ENCODE data around the gene SDCCAG8. TPM values are rescaled to one million over a fixed set of nuclear protein-coding genes. Genes with fewer than 3 reads are reported as not detected.

Gene SDCCAG8
- total and polyA plus RNA-seq, 2 of the 8 experiments (the other 6 are each of a cell fraction or from before 2014, with no cell fraction given), result 15.6 to 21.0 TPM

DNA sequence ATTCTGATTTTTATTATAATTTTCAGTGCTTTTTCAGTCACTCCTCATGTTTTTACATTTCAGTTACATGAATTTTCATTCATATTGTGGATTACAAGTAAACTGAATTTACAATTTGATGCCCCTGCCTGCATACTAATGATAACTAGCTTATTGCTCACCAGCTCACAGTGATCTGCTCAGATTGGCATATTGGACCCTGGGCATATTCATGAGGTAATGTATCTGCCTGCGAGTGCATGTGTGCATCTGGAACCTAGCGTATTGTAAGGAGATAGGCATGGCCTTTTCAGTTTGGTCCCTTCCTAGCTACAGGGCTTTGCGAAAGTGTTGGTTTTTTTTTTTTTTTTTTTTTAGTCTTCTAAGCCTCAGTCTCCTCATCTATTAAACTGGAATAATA lies 213.7 kb downstream of the SDCCAG8 start:
- FAIRE-seq (no peak), DNase-seq (ENCODE audit: low read depth in 1 of 2, low spot score in 2 of 2) (no peak)
- CTCF ChIA-PET (ENCODE audit: partially characterized antibody), result no interaction called here

More for the DNA sequence above, 213.7 kb downstream of the SDCCAG8 start:
- H3K4me3 ChIP-seq (ENCODE audit: extremely low read depth in 1 of 4, insufficient read depth in 2 of 4, low read depth in 3 of 4, low read length in 4 of 4), result no peak overlapping the region
- H4K8ac ChIP-seq (ENCODE audit: extremely low read depth, insufficient read depth, low read length), result no peak overlapping the region
- POLR2A ChIA-PET (ENCODE audit: partially characterized antibody), result no interaction called here
- H3K18ac ChIP-seq (ENCODE audit: extremely low read depth, low read length), result no peak overlapping the region
- no peak overlapping the region for H2AFZ ChIP-seq (ENCODE audit: low read length)
- H4K91ac ChIP-seq (replicated peaks; ENCODE audit: insufficient read length, low read length), result no peak overlapping the region
- no peak overlapping the region for H4K5ac ChIP-seq (ENCODE audit: insufficient read length, low read depth, low read length)
- no peak overlapping the region for H2BK20ac ChIP-seq (ENCODE audit: low read length)
- H2BK12ac ChIP-seq (ENCODE audit: low read depth, low read length), result no peak overlapping the region
- H3K4ac ChIP-seq (replicated peaks; ENCODE audit: insufficient read length, low read depth, low read length), result no peak overlapping the region
- H3K56ac ChIP-seq (replicated peaks; ENCODE audit: insufficient read length, low read depth, low read length), result no peak overlapping the region
- 0 out of 2 replicates have a peak overlapping the region, but pooled peaks have one; percentile 75 for H2BK15ac ChIP-seq (ENCODE audit: low read length)
- H4K20me1 ChIP-seq (replicated peaks in 1 of 2; ENCODE audit: control insufficient read depth in 1 of 2, insufficient read depth in 2 of 2, low read length in 2 of 2), result no peaks in the 10 kb centered on the region
- H3K4me2 ChIP-seq (ENCODE audit: insufficient read depth in 1 of 2, low read depth in 2 of 2, low read length in 2 of 2), result no peak overlapping the region
- peaks cover 11 to 29% (median 21%) of the 10 kb centered on the region in 4 experiments for H3K4me1 ChIP-seq (replicated peaks in 1 of 4; ENCODE audit: control insufficient read depth in 3 of 4, insufficient read depth in 4 of 4, low read length in 3 of 4)
- no peaks in the 10 kb centered on the region for H3K36me3 ChIP-seq (ENCODE audit: control insufficient read depth in 2 of 4, insufficient read depth in 4 of 4, low read length in 3 of 4)
- TF ChIP-seq, protein P1, sequence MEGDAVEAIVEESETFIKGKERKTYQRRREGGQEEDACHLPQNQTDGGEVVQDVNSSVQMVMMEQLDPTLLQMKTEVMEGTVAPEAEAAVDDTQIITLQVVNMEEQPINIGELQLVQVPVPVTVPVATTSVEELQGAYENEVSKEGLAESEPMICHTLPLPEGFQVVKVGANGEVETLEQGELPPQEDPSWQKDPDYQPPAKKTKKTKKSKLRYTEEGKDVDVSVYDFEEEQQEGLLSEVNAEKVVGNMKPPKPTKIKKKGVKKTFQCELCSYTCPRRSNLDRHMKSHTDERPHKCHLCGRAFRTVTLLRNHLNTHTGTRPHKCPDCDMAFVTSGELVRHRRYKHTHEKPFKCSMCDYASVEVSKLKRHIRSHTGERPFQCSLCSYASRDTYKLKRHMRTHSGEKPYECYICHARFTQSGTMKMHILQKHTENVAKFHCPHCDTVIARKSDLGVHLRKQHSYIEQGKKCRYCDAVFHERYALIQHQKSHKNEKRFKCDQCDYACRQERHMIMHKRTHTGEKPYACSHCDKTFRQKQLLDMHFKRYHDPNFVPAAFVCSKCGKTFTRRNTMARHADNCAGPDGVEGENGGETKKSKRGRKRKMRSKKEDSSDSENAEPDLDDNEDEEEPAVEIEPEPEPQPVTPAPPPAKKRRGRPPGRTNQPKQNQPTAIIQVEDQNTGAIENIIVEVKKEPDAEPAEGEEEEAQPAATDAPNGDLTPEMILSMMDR (IDR thresholded peaks at IDR 0.05; ENCODE audit: control extremely low read depth in 1 of 3, insufficient read depth in 1 of 3, low read depth in 1 of 3, low read length in 3 of 3), result no peak
- TF ChIP-seq POU5F1 (IDR thresholded peaks at IDR 0.05; ENCODE audit: low read depth, low read length) (no peak), TBP (IDR thresholded peaks at IDR 0.05; ENCODE audit: low read depth, low read length) (no peak)
- H3K14ac ChIP-seq (ENCODE audit: insufficient read length), result no peak overlapping the region
- no peaks in the 10 kb centered on the region for H3K79me1 ChIP-seq (ENCODE audit: low read depth, low read length)
- H2BK5ac ChIP-seq (ENCODE audit: low read depth, low read length), result no peak overlapping the region
- H3K9ac ChIP-seq (replicated peaks in 1 of 4; ENCODE audit: extremely low read depth in 1 of 4, low read depth in 3 of 4, low read length in 3 of 4), result no peak overlapping the region
- no peaks in the 10 kb centered on the region for H3K9me3 ChIP-seq (ENCODE audit: insufficient read depth in 2 of 2, low read depth in 1 of 2, low read length in 1 of 2)
- H3K23ac ChIP-seq (ENCODE audit: insufficient read length), result no peak overlapping the region
- H3K27ac ChIP-seq (ENCODE audit: low read depth, low read length), result no peak overlapping the region
- no peaks in the 10 kb centered on the region; a peak in 1 of 7 replicates for H3K27me3 ChIP-seq (replicated peaks in 1 of 4; ENCODE audit: control insufficient read depth in 3 of 4, extremely low read depth in 1 of 4, insufficient read depth in 3 of 4, low read length in 3 of 4)
- H2BK120ac ChIP-seq (replicated peaks; ENCODE audit: low read depth, low read length), result no peak overlapping the region
- H3K23me2 ChIP-seq (ENCODE audit: low read depth, low read length), result no peaks in the 10 kb centered on the region; the same call in 1 of the 2 replicates
- H3K79me2 ChIP-seq (ENCODE audit: control insufficient read depth in 1 of 2, insufficient read depth in 2 of 2, low read length in 2 of 2), result no peaks in the 10 kb centered on the region
- 100% methylated on average over 3 of the region's 3 CpGs; no CpG with 5 or more reads in 1 of the 2 experiments for WGBS, 2 experiments (ENCODE audit: extremely low coverage in 1 of 2, insufficient coverage in 1 of 2, insufficient read length in 1 of 2, insufficient replicate concordance in 2 of 2, low coverage in 1 of 2, low lambda C conversion rate in 2 of 2, missing lambda C conversion rate in 1 of 2)
- 0 out of 2 replicates have a peak overlapping the region, but pooled peaks have one; percentile 56 for H2AK5ac ChIP-seq (ENCODE audit: low read depth, low read length)

Data from H1 (cell line).